K562 (cell line): ENCODE measurements around the gene SSBP2. TPM values are rescaled to one million over a fixed set of nuclear protein-coding genes. Genes with fewer than 3 reads are reported as not detected.

Experiments
- ATAC-seq: fragments of 200-7000 bp; cut with Tn5 transposase; 3 replicates; pipeline ENCODE4 v1.9.1; 2020; ENCODE audit warnings: moderate library complexity
- BruUV-seq: library from RNA; stranded (reverse); fragments of 400-500 nt; replicated peaks from 2 replicates; lab custom pipeline; 2021; lab: Mats Ljungman, UMichigan
- CTCF ChIA-PET: fragments of 300-600 bp; formaldehyde crosslinking; extraction: SDS; loops from one replicate; lab custom pipeline; 2021; ENCODE audit warnings: low intra/inter-chr PET ratio; lab: Yijun Ruan, JAX
- POLR2A ChIA-PET: fragments of 300-600, 350-650 bp; sonication (Branson Sonifier 250); formaldehyde crosslinking; extraction: SDS; loops from one replicate; lab custom pipeline; 2021; ENCODE audit warnings: antibody characterized with exemption, inconsistent platforms; lab: Yijun Ruan, JAX
- DNase-seq, 4 experiments: peaks; one replicate each; pipeline versions ENCODE4 v3.0.0 to v3.0.0-alpha.2; 2011 to 2018; ENCODE audit warnings: low spot score in 3 of 4, mixed read lengths in 3 of 4; ENCODE audit errors: extremely low read depth in 1 of 4
- FAIRE-seq: peaks from 2 replicates; lab custom pipeline; 2011; peaks lifted over from hg19 to GRCh38; lab: Jason Lieb, UNC
- H2AFZ ChIP-seq: 2 replicates; pipeline ENCODE4 v1.6.0; 2011; ENCODE audit warnings: low read depth, low read length, control low read depth, inconsistent platforms
- H3K27ac ChIP-seq: fragments of 200-600 bp; 3 replicates; pipeline ENCODE4 v1.8.0; 2011; ENCODE audit warnings: low read depth, mild to moderate bottlenecking, control low read depth, inconsistent platforms, low read length, moderate library complexity, mixed read lengths; ENCODE audit errors: extremely low read depth
- H3K27me3 ChIP-seq, 2 experiments: fragments of 300-600 bp in 1 of 2; 2 replicates in 1 of 2; 3 replicates in 1 of 2; pipeline versions ENCODE4 v1.6.0 to v1.8.0; 2011; ENCODE audit warnings: inconsistent platforms in 2 of 2, low read length in 2 of 2, mild to moderate bottlenecking in 1 of 2, mixed read lengths in 1 of 2, moderate library complexity in 1 of 2; ENCODE audit not compliant: control insufficient read depth in 2 of 2, insufficient read depth in 2 of 2
- H3K36me3 ChIP-seq: fragments of 300-600 bp; 3 replicates; pipeline ENCODE4 v1.8.0; 2011; ENCODE audit warnings: mild to moderate bottlenecking, low read length, inconsistent platforms; ENCODE audit not compliant: control insufficient read depth, insufficient read depth
- H3K4me1 ChIP-seq, 2 experiments: fragments of 200-600 bp in 1 of 2; replicated peaks in 1 of 2; 2 replicates in 1 of 2; 3 replicates in 1 of 2; pipeline versions ENCODE4 v1.5.1 to v1.8.0; 2011; ENCODE audit warnings: inconsistent platforms in 2 of 2, low read length in 2 of 2, mild to moderate bottlenecking in 1 of 2, mixed read lengths in 1 of 2, moderate library complexity in 1 of 2; ENCODE audit not compliant: control insufficient read depth in 2 of 2, insufficient read depth in 2 of 2
- H3K4me2 ChIP-seq: 2 replicates; pipeline ENCODE4 v1.6.1; 2011; ENCODE audit warnings: low read length, control low read depth, inconsistent platforms, mixed read lengths; ENCODE audit not compliant: insufficient read depth
- H3K4me3 ChIP-seq: fragments of 200-600 bp; sonication (generic), shearing (Covaris generic); 2 replicates; pipeline ENCODE4 v1.5.1; 2016; ENCODE audit warnings: control low read depth, inconsistent platforms
- H3K79me2 ChIP-seq: fragments of 200-600 bp; 3 replicates; pipeline ENCODE4 v1.8.0; 2011; ENCODE audit warnings: low read length, inconsistent platforms; ENCODE audit not compliant: control insufficient read depth, insufficient read depth
- H3K9ac ChIP-seq, 2 experiments: 2 replicates each; pipeline versions ENCODE4 v1.6.0 to v1.6.1; 2011; ENCODE audit warnings: low read depth in 2 of 2, low read length in 2 of 2, control low read depth in 1 of 2, inconsistent platforms in 1 of 2, mild to moderate bottlenecking in 1 of 2, mixed read lengths in 1 of 2; ENCODE audit not compliant: insufficient read depth in 1 of 2
- H3K9me1 ChIP-seq: one replicate; pipeline ENCODE4 v1.6.0; 2011; ENCODE audit warnings: inconsistent platforms, mild to moderate bottlenecking, low read length, moderate library complexity; ENCODE audit not compliant: control insufficient read depth, insufficient read depth
- H3K9me3 ChIP-seq: replicated peaks from 2 replicates; pipeline ENCODE4 v1.5.1; 2011; ENCODE audit warnings: low read depth, low read length, inconsistent platforms; ENCODE audit not compliant: control insufficient read depth, insufficient read depth
- H4K20me1 ChIP-seq: replicated peaks from 2 replicates; pipeline ENCODE4 v1.6.1; 2011; ENCODE audit warnings: low read length, inconsistent platforms, mixed read lengths; ENCODE audit not compliant: control insufficient read depth, insufficient read depth
- CBFA2T3 ChIP-seq: fragments of 450-650 bp; IDR thresholded peaks from 2 replicates; pipeline ENCODE4 v1.6.1; 2017
- EGR1 ChIP-seq: fragments of 450-650 bp; conservative IDR thresholded peaks from 2 replicates; pipeline ENCODE4 v1.6.1; 2017; ENCODE audit warnings: mild to moderate bottlenecking
- ELK3 ChIP-seq: fragments of 450-650 bp; formaldehyde crosslinking; IDR thresholded peaks from 2 replicates; pipeline ENCODE4 v1.4.0; 2020; ENCODE audit warnings: mild to moderate bottlenecking
- ETV5 ChIP-seq: sonication (generic); formaldehyde crosslinking; IDR thresholded peaks from 2 replicates; pipeline ENCODE4 v1.4.0; 2020; ENCODE audit warnings: low read depth, mild to moderate bottlenecking, missing genetic modification reagents
- GATA2 ChIP-seq: sonication (generic); formaldehyde crosslinking; IDR thresholded peaks from 2 replicates; pipeline ENCODE4 v1.4.0; 2020; ENCODE audit warnings: mild to moderate bottlenecking, missing genetic modification reagents
- MEF2A ChIP-seq: IDR thresholded peaks from 2 replicates; pipeline ENCODE4 v1.6.1; 2011; ENCODE audit warnings: low read depth, mild to moderate bottlenecking, low read length, moderate library complexity; ENCODE audit not compliant: control insufficient read depth
- MNT ChIP-seq, 2 experiments: fragments of 450-650 bp; conservative IDR thresholded peaks; 2 replicates each; pipeline ENCODE4 v1.6.1; 2017; ENCODE audit warnings: mild to moderate bottlenecking in 2 of 2, moderate library complexity in 2 of 2
- MYC ChIP-seq, 2 experiments: fragments of 250-450 bp in 1 of 2; sonication (Bioruptor Pico) in 1 of 2; IDR thresholded peaks; 2 replicates each; pipeline versions ENCODE4 v1.5.1 to v1.6.1; 2012 to 2021; ENCODE audit warnings: low read depth in 2 of 2, borderline replicate concordance in 1 of 2, improper control_type of control experiment in 1 of 2, low read length in 1 of 2, mild to moderate bottlenecking in 1 of 2, moderate library complexity in 1 of 2
- NR2C1 ChIP-seq, 2 experiments: fragments of 450-650 bp; IDR thresholded peaks; 2 replicates each; pipeline ENCODE4 v1.6.1; 2017; ENCODE audit warnings: mild to moderate bottlenecking in 2 of 2, antibody characterized with exemption in 1 of 2, inconsistent platforms in 1 of 2, missing compliant biosample characterization in 1 of 2, missing genetic modification characterization in 1 of 2
- RCOR1 ChIP-seq, 2 experiments: IDR thresholded peaks; 2 replicates each; pipeline ENCODE4 v1.6.1; 2012; ENCODE audit warnings: low read depth in 2 of 2, low read length in 2 of 2, borderline replicate concordance in 1 of 2, improper control_type of control experiment in 1 of 2
- RFX1 ChIP-seq: fragments of 450-650 bp; IDR thresholded peaks from 2 replicates; pipeline ENCODE4 v1.6.1; 2016; ENCODE audit warnings: mild to moderate bottlenecking, moderate library complexity
- SAFB ChIP-seq: fragments of 200-400 bp; formaldehyde crosslinking; IDR thresholded peaks from 2 replicates; pipeline ENCODE4 v1.6.1; 2017; ENCODE audit warnings: low read depth, low read length, borderline replicate concordance
- ZBTB49 ChIP-seq: sonication (generic); formaldehyde crosslinking; IDR thresholded peaks from 2 replicates; pipeline ENCODE4 v1.8.0; 2022; ENCODE audit warnings: missing genetic modification reagents, mild to moderate bottlenecking, borderline replicate concordance
- WGBS: fragments of 100-300 bp; shearing (Covaris generic); methylation state at CpG from one replicate; pipeline ENCODE4 v1.1.6; 2016; ENCODE audit warnings: low coverage, mixed read lengths; ENCODE audit not compliant: insufficient coverage; ENCODE audit errors: missing lambda C conversion rate; 5-methylcytosine and 5-hydroxymethylcytosine counted together
- in situ Hi-C: fragments of 300-500 bp; cut with MboI; formaldehyde crosslinking; loops from 4 replicates; pipeline ENCODE4 v1.15.0; 2018; ENCODE audit warnings: inconsistent platforms, mixed read lengths
- intact Hi-C: fragments of 100-400 bp; cut with micrococcal nuclease; formaldehyde crosslinking; loops from 2 replicates; pipeline ENCODE4 v1.14.2; 2022
- polyA plus RNA-seq, 8 experiments: library from polyadenylated mRNA; depleted of rRNA in 4 of 8; stranded (reverse) in 5 of 8; unstranded in 3 of 8; fragments of >200 nt; fragmentation: Nextera tagmentation in 2 of 8; fragmentation: Illumina TruSeq in 1 of 8; extraction: Ambion mirVana in 2 of 8; extraction: Trizol in 1 of 8; gene quantifications; 2 replicates each; pipeline versions ENCODE4 v1.2.1 to v1.2.3, GENCODE V29; 2011 to 2014; ENCODE audit warnings: inconsistent platforms in 1 of 8, missing spikeins in 1 of 8
- total RNA-seq, 7 experiments: library from RNA; depleted of rRNA in 6 of 7; stranded (reverse); fragments of >200 nt in 6 of 7; fragmentation: Illumina TruSeq in 2 of 7; extraction: Trizol in 2 of 7; gene quantifications; 2 replicates each; pipeline versions ENCODE4 v1.2.1 to v1.2.3, GENCODE V29; 2011 to 2021; ENCODE audit warnings: low replicate concordance in 1 of 7

Gene SSBP2
- total and polyA plus RNA-seq, 9 of the 15 experiments (the other 6 are each of a cell fraction or from before 2014, with no cell fraction given), result 22.3 to 133 (median 42.1) TPM

GRCh38 chr5:81626524-81626923, 124.4 kb downstream of the SSBP2 start:
- H3K36me3 ChIP-seq, result 0 out of 3 replicates have a peak, but pooled peaks cover 3% of the 10 kb centered on the region
- H3K4me1 ChIP-seq, result no peaks in the 10 kb centered on the region
- no peaks in the 10 kb centered on the region for H3K27me3 ChIP-seq
- H4K20me1 ChIP-seq, result no peaks in the 10 kb centered on the region
- no peak overlapping the region for H3K9ac ChIP-seq
- H2AFZ ChIP-seq, result no peak overlapping the region
- H3K27ac ChIP-seq, result no peak overlapping the region
- POLR2A ChIA-PET, result no interaction called here
- intact Hi-C loops (no loop called here), in situ Hi-C loops (no loop called here)
- no peaks in the 10 kb centered on the region for H3K9me1 ChIP-seq
- WGBS, result 15% methylated on average over 1 of the region's 1 CpG
- CTCF ChIA-PET, result no interaction called here
- H3K4me2 ChIP-seq, result no peak overlapping the region
- no TSS peak for BruUV-seq
- H3K4me3 ChIP-seq, result no peak overlapping the region
- DNase-seq (peak in 2 of 4 experiments; percentile 24 to 55), FAIRE-seq (peak; percentile 11), ATAC-seq (peak; percentile 37)
- H3K9me3 ChIP-seq, result 0 out of 2 replicates have a peak, but pooled peaks cover 4% of the 10 kb centered on the region
- 0 out of 3 replicates have a peak, but pooled peaks cover 3% of the 10 kb centered on the region for H3K79me2 ChIP-seq
- TF ChIP-seq CBFA2T3, result peak; percentile 31; the same call in 1 of the 2 replicates
- TF ChIP-seq EGR1, result peak; percentile 68
- 0 out of 2 replicates have a peak, but pooled peaks have one; percentile 17 for TF ChIP-seq MEF2A
- no peak for TF ChIP-seq GATA2 (CRISPR knock-in tag)
- TF ChIP-seq NR2C1 (IDR thresholded peaks at IDR 0.05), result peak; percentile 32; the same call in 1 of the 2 replicates
- no peak for TF ChIP-seq NR2C1 (tag; IDR thresholded peaks at IDR 0.05)
- no peak for TF ChIP-seq SAFB
- no peak for TF ChIP-seq ZBTB49
- TF ChIP-seq ELK3 (CRISPR knock-in tag), result no peak
- TF ChIP-seq ETV5, result no peak
- 0 out of 4 replicates have a peak, but pooled peaks of 1 of the 2 experiments have one; percentile 6 for TF ChIP-seq RCOR1 (IDR thresholded peaks at IDR 0.05; ENCODE audit: borderline replicate concordance in 1 of 2, low read depth in 2 of 2, low read length in 2 of 2)
- peak; percentile 46; the same call in 1 of the 2 replicates for TF ChIP-seq RFX1
- 0 out of 2 replicates have a peak, but pooled peaks have one; percentile 12 for TF ChIP-seq MYC (IDR thresholded peaks at IDR 0.05; ENCODE audit: low read depth, low read length)
- TF ChIP-seq MYC (CRISPR knock-in tag; IDR thresholded peaks at IDR 0.05; ENCODE audit: borderline replicate concordance, low read depth), result no peak
- TF ChIP-seq MNT (conservative IDR thresholded peaks at IDR 0.05), result no peak
